WTC11 (cell line): ENCODE measurements around the gene PDCD6IP. TPM values are rescaled to one million over a fixed set of nuclear protein-coding genes. Genes with fewer than 3 reads are reported as not detected.
A peak's percentile ranks its signal among the peaks of the same experiment; 100 is the strongest.

Source experiments
- ATAC-seq: fragments of 200-7000 bp; cut with Tn5 transposase; 2 replicates; pipeline ENCODE4 v1.10.0; 2021; ENCODE audit warnings: mild to moderate bottlenecking, moderate library complexity
- CTCF ChIA-PET: fragments of 300-600 bp; sonication (Branson Sonifier 250); formaldehyde crosslinking; loops from one replicate; lab custom pipeline; 2021; ENCODE audit warnings: antibody characterized with exemption; lab: Charles Lee
- POLR2A ChIA-PET: fragments of 350-600 bp; sonication (Branson Sonifier 250); formaldehyde crosslinking; loops from one replicate; lab custom pipeline; 2021; ENCODE audit warnings: antibody characterized with exemption; lab: Charles Lee
- DNase-seq: peaks from one replicate; pipeline ENCODE4 v3.0.0; 2021; ENCODE audit warnings: low spot score
- H3K27ac Mint-ChIP-seq: 2 replicates; pipeline ENCODE4 v1.8.0; 2021; ENCODE audit warnings: mixed read lengths
- H3K27me3 Mint-ChIP-seq: 2 replicates; pipeline ENCODE4 v1.8.0; 2021; ENCODE audit warnings: low read depth, mild to moderate bottlenecking, moderate library complexity, mixed read lengths
- H3K36me3 Mint-ChIP-seq: 2 replicates; pipeline ENCODE4 v1.8.0; 2021; ENCODE audit warnings: mixed read lengths
- H3K4me1 Mint-ChIP-seq: 2 replicates; pipeline ENCODE4 v1.8.0; 2022; ENCODE audit warnings: mixed read lengths
- H3K4me3 Mint-ChIP-seq: 2 replicates; pipeline ENCODE4 v1.8.0; 2021; ENCODE audit warnings: mild to moderate bottlenecking, moderate library complexity, mixed read lengths
- H3K9me3 Mint-ChIP-seq: 2 replicates; pipeline ENCODE4 v1.8.0; 2021; ENCODE audit warnings: mixed read lengths
- CBFB ChIP-seq: sonication (generic); formaldehyde crosslinking; IDR thresholded peaks from 2 replicates; pipeline ENCODE4 v1.8.1; 2022; ENCODE audit warnings: mild to moderate bottlenecking, low read depth, missing genetic modification reagents
- ERG ChIP-seq: fragments of 250-450 bp; sonication (Bioruptor Pico); IDR thresholded peaks from 2 replicates; pipeline ENCODE4 v1.8.0; 2021; ENCODE audit warnings: mild to moderate bottlenecking
- FOXP4 ChIP-seq: sonication (generic); formaldehyde crosslinking; IDR thresholded peaks from 2 replicates; pipeline ENCODE4 v1.8.0; 2022; ENCODE audit warnings: mild to moderate bottlenecking, missing genetic modification reagents
- GTF2I ChIP-seq: fragments of 250-450 bp; sonication (Bioruptor Pico); conservative IDR thresholded peaks from 2 replicates; pipeline ENCODE4 v1.4.0; 2021; ENCODE audit warnings: mild to moderate bottlenecking
- HMGA2 ChIP-seq: fragments of 250-450 bp; sonication (Bioruptor Pico); IDR thresholded peaks from 2 replicates; pipeline ENCODE4 v1.4.0; 2021; ENCODE audit warnings: mild to moderate bottlenecking, moderate library complexity
- MXD4 ChIP-seq: fragments of 250-450 bp; sonication (Bioruptor Pico); IDR thresholded peaks from 2 replicates; pipeline ENCODE4 v1.8.0; 2021; ENCODE audit warnings: mild to moderate bottlenecking, moderate library complexity, borderline replicate concordance
- PRRX2 ChIP-seq: fragments of 250-450 bp; sonication (Bioruptor Pico); IDR thresholded peaks from 2 replicates; pipeline ENCODE4 v1.8.0; 2021; ENCODE audit warnings: mild to moderate bottlenecking
- STAT6 ChIP-seq: sonication (generic); formaldehyde crosslinking; conservative IDR thresholded peaks from 2 replicates; pipeline ENCODE4 v1.8.1; 2023; ENCODE audit warnings: mild to moderate bottlenecking, low read depth, missing genetic modification reagents, moderate library complexity
- ZNF219 ChIP-seq: sonication (generic); formaldehyde crosslinking; IDR thresholded peaks from 2 replicates; pipeline ENCODE4 v1.8.0; 2023; ENCODE audit warnings: missing genetic modification reagents, mild to moderate bottlenecking, borderline replicate concordance
- ZNF232 ChIP-seq: sonication (generic); formaldehyde crosslinking; IDR thresholded peaks from 2 replicates; pipeline ENCODE4 v1.8.0; 2022; ENCODE audit warnings: mild to moderate bottlenecking, missing genetic modification reagents
- ZNF263 ChIP-seq: sonication (generic); formaldehyde crosslinking; IDR thresholded peaks from 2 replicates; pipeline ENCODE4 v1.8.1; 2022; ENCODE audit warnings: low read depth, mild to moderate bottlenecking, moderate library complexity, missing genetic modification reagents
- total RNA-seq: library from RNA; stranded (reverse); gene quantifications from 3 replicates; pipeline ENCODE4 v1.2.3, GENCODE V29; 2021

The PDCD6IP gene
- total RNA-seq, 1 experiment from 2014 or later, result 173 TPM

DNA sequence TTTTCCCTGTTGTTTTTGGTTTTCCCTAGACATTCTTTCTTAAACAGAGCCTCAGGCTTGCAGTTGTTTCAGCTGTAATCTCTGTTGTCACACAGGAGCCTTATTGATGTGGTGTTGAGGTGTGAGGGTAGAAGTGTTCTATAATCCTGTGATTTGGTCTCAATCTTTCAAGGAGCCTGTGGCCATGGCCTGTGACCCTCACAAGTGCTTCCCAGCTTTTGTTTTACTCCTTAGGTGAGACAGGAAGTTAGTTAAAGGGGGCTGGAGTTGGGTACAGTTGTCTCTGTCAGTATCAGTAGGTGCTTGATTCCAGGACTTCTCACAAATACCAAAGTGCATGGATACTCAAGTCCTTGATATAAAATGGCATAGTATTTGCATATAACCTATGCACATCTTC is 77.2 kb downstream of the PDCD6IP start:
- ChIA-PET POLR2A (no interaction called here), CTCF (interaction anchor here (1.0 kb wide), 1 partner anchor 8 kb away, joined by 4 read pairs; no protein-coding TSS in a partner anchor)
- DNase-seq, result no peak
- Mint-ChIP-seq H3K4me3 (no peak overlapping the region), H3K9me3 (0 out of 2 replicates have a peak, but pooled peaks cover 9% of the 10 kb centered on the region), H3K36me3 (no peaks in the 10 kb centered on the region), H3K27ac (peak overlapping the region; percentile 12), H3K4me1 (peaks cover 47% of the 10 kb centered on the region), H3K27me3 (no peaks in the 10 kb centered on the region; the same call in 1 of the 2 replicates)
- TF ChIP-seq ZNF219 (no peak), MXD4 (CRISPR knock-in tag) (no peak), FOXP4 (CRISPR knock-in tag) (no peak), HMGA2 (CRISPR knock-in tag) (no peak)
- ATAC-seq, result peak; percentile 35

DNA sequence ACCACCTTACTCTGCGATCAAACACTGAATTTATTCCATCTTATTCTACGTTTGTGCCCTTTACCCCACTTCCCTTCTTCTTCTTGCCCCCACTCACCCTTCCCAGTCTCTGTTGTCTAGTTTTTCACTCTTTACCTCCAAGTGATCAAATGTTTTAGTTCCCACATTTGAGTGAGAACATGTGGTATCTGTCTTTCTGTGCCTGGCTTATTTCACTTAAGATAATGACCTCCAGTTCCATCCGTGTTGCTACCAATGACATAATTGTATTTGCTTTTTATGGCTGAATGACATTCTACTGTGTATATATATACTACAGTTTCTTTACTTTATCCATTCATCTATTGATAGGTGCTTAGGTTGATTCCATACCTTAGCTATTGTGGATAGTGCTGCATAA is 78.8 kb downstream of the PDCD6IP start:
- no peak overlapping the region for H3K4me3 Mint-ChIP-seq
- H3K27me3 Mint-ChIP-seq, result no peaks in the 10 kb centered on the region; the same call in 1 of the 2 replicates
- TF ChIP-seq GTF2I (CRISPR knock-in tag) (no peak), ERG (CRISPR knock-in tag) (no peak), CBFB (CRISPR knock-in tag) (no peak), STAT6 (CRISPR knock-in tag) (no peak)
- H3K36me3 Mint-ChIP-seq, result no peaks in the 10 kb centered on the region
- CTCF ChIA-PET, result no interaction called here
- ATAC-seq, result no peak
- no peak for DNase-seq
- H3K4me1 Mint-ChIP-seq, result peaks cover 54% of the 10 kb centered on the region
- 0 out of 2 replicates have a peak, but pooled peaks cover 9% of the 10 kb centered on the region for H3K9me3 Mint-ChIP-seq
- POLR2A ChIA-PET, result no interaction called here
- no peak overlapping the region for H3K27ac Mint-ChIP-seq

- Mint-ChIP-seq H3K27me3 (no peaks in the 10 kb centered on the region), H3K9me3 (no peaks in the 10 kb centered on the region), H3K36me3 (no peaks in the 10 kb centered on the region), H3K27ac (peak overlapping the region; percentile 78), H3K4me3 (no peak overlapping the region), H3K4me1 (peaks cover 63% of the 10 kb centered on the region)
- ChIA-PET CTCF (interaction anchor here (0.9 to 1.1 kb wide), 4 partner anchors 100 to 381 kb away, joined by 3 to 6 read pairs (median 3); no protein-coding TSS in a partner anchor), POLR2A (no interaction called here)
- DNase-seq, result no peak
- peak; percentile 17 for ATAC-seq
- TF ChIP-seq STAT6 (CRISPR knock-in tag) (no peak), ZNF263 (CRISPR knock-in tag) (no peak), ZNF232 (CRISPR knock-in tag) (no peak), HMGA2 (CRISPR knock-in tag) (no peak), PRRX2 (CRISPR knock-in tag) (no peak)
Measured at GRCh38 chr3:33879540-33879939, 81.1 kb downstream of the PDCD6IP start.
